Measurements from ENCODE around the gene CAMSAP3.

CAMSAP3 gene

GRCh38 chr19:7607212-7607873 is 11.7 kb downstream of the CAMSAP3 start:
- no peak overlapping the region for H3K4me2 ChIP-seq (ENCODE audit: low read length)
- no peaks in the 10 kb centered on the region for H3K9me2 ChIP-seq (ENCODE audit: low read depth, low read length)
- no peak for TF ChIP-seq EZH2 (IDR thresholded peaks at IDR 0.05; ENCODE audit: borderline replicate concordance, low read length)
- no peak for TF ChIP-seq CTCF (IDR thresholded peaks at IDR 0.05; ENCODE audit: low read length)
- no peaks in the 10 kb centered on the region for H3K27me3 ChIP-seq (ENCODE audit: insufficient read depth, low read length)
- no peaks in the 10 kb centered on the region for H4K20me1 ChIP-seq (ENCODE audit: insufficient read depth, low read length)
- no peaks in the 10 kb centered on the region for H3F3A ChIP-seq (ENCODE audit: insufficient read depth, low read length)
- H3K79me2 ChIP-seq (ENCODE audit: insufficient read depth, low read length): no peaks in the 10 kb centered on the region
- no peak overlapping the region for H2AFZ ChIP-seq (ENCODE audit: low read length)
- no peak overlapping the region for H3K9ac ChIP-seq (ENCODE audit: low read length)
- H3K4me3 ChIP-seq (ENCODE audit: low read depth, low read length, poor library complexity, severe bottlenecking): no peak overlapping the region
- no peaks in the 10 kb centered on the region for H3K36me3 ChIP-seq (ENCODE audit: insufficient read depth, low read length)
- no peaks in the 10 kb centered on the region for H3K4me1 ChIP-seq (ENCODE audit: insufficient read depth, low read length, severe bottlenecking)
- no peak overlapping the region for H3K27ac ChIP-seq (ENCODE audit: low read depth, low read length, poor library complexity, severe bottlenecking)
- no peaks in the 10 kb centered on the region for H3K9me3 ChIP-seq (ENCODE audit: low read length)

- Histone ChIP-seq H3K4me1 (ENCODE audit: insufficient read depth, low read length, severe bottlenecking) (no peaks in the 10 kb centered on the region), H3K27me3 (ENCODE audit: insufficient read depth, low read length) (no peaks in the 10 kb centered on the region), H4K20me1 (ENCODE audit: insufficient read depth, low read length) (no peaks in the 10 kb centered on the region), H3K4me3 (ENCODE audit: low read depth, low read length, poor library complexity, severe bottlenecking) (no peak overlapping the region), H3K36me3 (ENCODE audit: insufficient read depth, low read length) (no peaks in the 10 kb centered on the region), H3K9me2 (ENCODE audit: low read depth, low read length) (no peaks in the 10 kb centered on the region), H3K27ac (ENCODE audit: low read depth, low read length, poor library complexity, severe bottlenecking) (no peak overlapping the region), H3F3A (ENCODE audit: insufficient read depth, low read length) (no peaks in the 10 kb centered on the region), H3K79me2 (ENCODE audit: insufficient read depth, low read length) (no peaks in the 10 kb centered on the region), H3K4me2 (ENCODE audit: low read length) (no peak overlapping the region), H3K9ac (ENCODE audit: low read length) (no peak overlapping the region), H2AFZ (ENCODE audit: low read length) (no peak overlapping the region), H3K9me3 (ENCODE audit: low read length) (no peaks in the 10 kb centered on the region)
- no peak for TF ChIP-seq EZH2 (IDR thresholded peaks at IDR 0.05; ENCODE audit: borderline replicate concordance, low read length)
- no peak for TF ChIP-seq CTCF (IDR thresholded peaks at IDR 0.05; ENCODE audit: low read length)
Measured at GRCh38 chr19:7607874-7608560, 12.4 kb downstream of the CAMSAP3 start.

GRCh38 chr19:7610491-7611240 is 15.0 kb downstream of the CAMSAP3 start:
- Histone ChIP-seq H3K4me1 (ENCODE audit: insufficient read depth, low read length, severe bottlenecking) (no peaks in the 10 kb centered on the region), H3K4me3 (ENCODE audit: low read depth, low read length, poor library complexity, severe bottlenecking) (no peak overlapping the region), H3K36me3 (ENCODE audit: insufficient read depth, low read length) (no peaks in the 10 kb centered on the region), H3K9me3 (ENCODE audit: low read length) (no peaks in the 10 kb centered on the region), H4K20me1 (ENCODE audit: insufficient read depth, low read length) (no peaks in the 10 kb centered on the region), H2AFZ (ENCODE audit: low read length) (no peak overlapping the region), H3K79me2 (ENCODE audit: insufficient read depth, low read length) (no peaks in the 10 kb centered on the region), H3K27ac (ENCODE audit: low read depth, low read length, poor library complexity, severe bottlenecking) (no peak overlapping the region), H3F3A (ENCODE audit: insufficient read depth, low read length) (no peaks in the 10 kb centered on the region), H3K27me3 (ENCODE audit: insufficient read depth, low read length) (no peaks in the 10 kb centered on the region), H3K4me2 (ENCODE audit: low read length) (no peak overlapping the region), H3K9me2 (ENCODE audit: low read depth, low read length) (no peaks in the 10 kb centered on the region), H3K9ac (ENCODE audit: low read length) (no peak overlapping the region)
- TF ChIP-seq EZH2 (IDR thresholded peaks at IDR 0.05; ENCODE audit: borderline replicate concordance, low read length) (no peak), CTCF (IDR thresholded peaks at IDR 0.05; ENCODE audit: low read length) (no peak)
